Left lung (tissue), 10 donors: Measurements from ENCODE around the gene RPS10. TPM values are rescaled to one million over a fixed set of nuclear protein-coding genes. Genes with fewer than 3 reads are reported as not detected.

Source experiments
- ATAC-seq: fragments of 200-7000 bp; cut with Tn5 transposase; one replicate; pipeline ENCODE4 v1.9.1; 2020; ENCODE audit warnings: moderate library complexity
- DNase-seq, 4 donors: peaks; one replicate each; pipeline ENCODE4 v3.0.0-alpha.2; 2013 to 2020
- H3K27ac ChIP-seq, 2 donors: fragments of 200-600 bp; sonication (generic) in 1 of 2; one replicate each; pipeline versions ENCODE4 v1.5.0 to v1.8.0; 2020 to 2021
- H3K27me3 ChIP-seq, 2 donors: fragments of 200-600 bp; sonication (generic) in 1 of 2; one replicate each; pipeline versions ENCODE4 v1.5.0 to v1.8.0; 2020 to 2021
- H3K36me3 ChIP-seq, 2 donors: fragments of 200-600 bp; sonication (generic) in 1 of 2; one replicate each; pipeline versions ENCODE4 v1.5.0 to v1.8.0; 2020 to 2021
- H3K4me1 ChIP-seq, 2 donors: fragments of 200-600 bp; one replicate each; pipeline ENCODE4 v1.8.0; 2021
- H3K4me3 ChIP-seq, 2 donors: fragments of 200-600 bp; sonication (generic) in 1 of 2; one replicate each; pipeline versions ENCODE4 v1.5.0 to v1.8.0; 2020 to 2021; ENCODE audit warnings: mild to moderate bottlenecking in 1 of 2
- H3K9me3 ChIP-seq, 2 donors: fragments of 200-600 bp; sonication (generic) in 1 of 2; one replicate each; pipeline versions ENCODE4 v1.5.0 to v1.8.0; 2020 to 2021
- CTCF ChIP-seq, 2 donors: fragments of 200-600 bp; sonication (generic) in 1 of 2; IDR thresholded peaks; one replicate each; pipeline versions ENCODE4 v1.5.0 to v1.8.0; 2021; ENCODE audit warnings: antibody characterized with exemption in 2 of 2
- intact Hi-C, 2 donors: fragments of 100-400 bp; cut with DNase I; formaldehyde crosslinking; loops; one replicate each; pipeline versions ENCODE4 v1.11.2 to v1.14.2; 2022
- polyA plus RNA-seq, 6 donors: library from polyadenylated mRNA; unstranded; fragments of 120-200 nt; gene quantifications; one replicate each; pipeline ENCODE4 v1.2.1, GENCODE V29; 2013; ENCODE audit not compliant: insufficient read length in 6 of 6
- total RNA-seq, 2 donors: library from RNA; stranded (reverse); fragmentation: NEBNext Ultra II Directional; extraction: Animal tissue kit (Norgen Biotek cat#: 25700); gene quantifications; one replicate each; pipeline ENCODE4 v1.2.1, GENCODE V29; 2021
- donor health status: DM: no; HTN: yes; CAD: no.
- donor health status: DM: no; HTN: no; CAD: no.

Gene RPS10
- total and polyA plus RNA-seq, 8 donors: 1,031 to 1,686 (median 1,594) TPM

- DNase-seq (no peak), ATAC-seq (no peak)
Measured at GRCh38 chr6:34473967-34474366, 48.1 kb upstream of the RPS10 start.

DNA sequence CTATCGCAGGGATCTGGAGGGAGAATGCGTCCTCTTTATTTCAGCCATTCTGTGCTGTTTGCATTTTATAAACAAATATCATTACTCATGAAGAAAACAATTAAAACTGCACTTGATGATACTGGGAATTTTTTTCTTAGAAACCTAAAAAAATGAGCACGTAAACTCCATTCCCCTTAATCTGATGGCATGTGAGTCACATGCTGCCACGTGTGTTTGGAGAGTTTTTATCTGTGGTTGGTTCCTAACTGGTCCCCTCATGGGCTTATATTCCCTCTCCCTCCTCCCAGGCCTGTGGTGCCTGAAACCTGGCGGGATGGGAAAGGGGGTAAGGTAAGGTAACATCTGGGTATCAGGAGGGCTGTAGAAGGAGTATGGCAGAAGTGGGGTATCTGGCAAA is 46.6 kb upstream of the RPS10 start:
- DNase-seq (no peak), ATAC-seq (no peak)
- no peaks in the 10 kb centered on the region for H3K4me1 ChIP-seq
- H3K36me3 ChIP-seq: no peaks in the 10 kb centered on the region
- no peak overlapping the region for H3K27ac ChIP-seq
- no peak overlapping the region for H3K4me3 ChIP-seq
- H3K27me3 ChIP-seq: peaks cover 0 to 8% of the 10 kb centered on the region in 2 donors
- intact Hi-C loops: no loop called here
- TF ChIP-seq CTCF (IDR thresholded peaks at IDR 0.05): no peak
- peaks cover 0 to 4% of the 10 kb centered on the region in 2 donors for H3K9me3 ChIP-seq

More at GRCh38 chr6:34473967-34474366, 48.1 kb upstream of the RPS10 start:
- Histone ChIP-seq H3K27me3 (peaks cover 0 to 8% of the 10 kb centered on the region in 2 donors), H3K27ac (no peak overlapping the region), H3K4me1 (no peaks in the 10 kb centered on the region), H3K36me3 (no peaks in the 10 kb centered on the region), H3K4me3 (no peak overlapping the region), H3K9me3 (peaks cover 0 to 4% of the 10 kb centered on the region in 2 donors)
- intact Hi-C loops: no loop called here
- TF ChIP-seq CTCF (IDR thresholded peaks at IDR 0.05): no peak

GRCh38 chr6:34469499-34469898 is 43.6 kb upstream of the RPS10 start:
- no peak for DNase-seq
- intact Hi-C loops: no loop called here
- H3K36me3 ChIP-seq: no peaks in the 10 kb centered on the region

GRCh38 chr6:34468378-34468892 is 42.6 kb upstream of the RPS10 start:
- peaks cover 16 to 44% of the 10 kb centered on the region in 2 donors for H3K27me3 ChIP-seq
- DNase-seq (no peak), ATAC-seq (no peak)
- no peak overlapping the region for H3K4me3 ChIP-seq
- H3K9me3 ChIP-seq: no peaks in the 10 kb centered on the region
- H3K27ac ChIP-seq: no peak overlapping the region
- no peaks in the 10 kb centered on the region for H3K36me3 ChIP-seq
- H3K4me1 ChIP-seq: peaks cover 11 to 12% of the 10 kb centered on the region in 2 donors
- intact Hi-C loops: no loop called here
- no peak for TF ChIP-seq CTCF (IDR thresholded peaks at IDR 0.05)

More at GRCh38 chr6:34469499-34469898, 43.6 kb upstream of the RPS10 start:
- ATAC-seq: no peak
- H3K4me3 ChIP-seq: no peak overlapping the region
- H3K4me1 ChIP-seq: peaks cover 11 to 12% of the 10 kb centered on the region in 2 donors
- peaks cover 0 to 4% of the 10 kb centered on the region in 2 donors for H3K9me3 ChIP-seq
- H3K27ac ChIP-seq: no peak overlapping the region
- peaks cover 16 to 33% of the 10 kb centered on the region in 2 donors for H3K27me3 ChIP-seq
- TF ChIP-seq CTCF (IDR thresholded peaks at IDR 0.05): no peak

GRCh38 chr6:34466242-34467185 is 40.6 kb upstream of the RPS10 start:
- Histone ChIP-seq H3K27ac (no peak overlapping the region), H3K36me3 (no peaks in the 10 kb centered on the region), H3K4me3 (peak overlapping the region; percentile 11 to 22), H3K4me1 (peaks cover 11 to 12% of the 10 kb centered on the region in 2 donors), H3K27me3 (peaks cover 16 to 45% of the 10 kb centered on the region in 2 donors), H3K9me3 (no peaks in the 10 kb centered on the region)
- peak in 1 of 4 donors; percentile 72 for DNase-seq
- intact Hi-C loops: no loop called here
- TF ChIP-seq CTCF (IDR thresholded peaks at IDR 0.05): no peak
- peak; percentile 8 for ATAC-seq
